ENCODE measurements around the gene ATL1.
"Not testable (repeated sequence)": the region's sequence is repeated elsewhere in the genome, so short reads cannot be mapped to it uniquely, and the experiment has no call there.

The ATL1 gene

GRCh38 chr14:50605766-50606165 is 45.8 kb downstream of the ATL1 start:
- no peak for DNase-seq

GRCh38 chr14:50606468-50606867 is 46.5 kb downstream of the ATL1 start:
- DNase-seq = no peak

- DNase-seq = no peak
Measured at GRCh38 chr14:50607181-50607580, 47.2 kb downstream of the ATL1 start.

- DNase-seq = no peak
Measured at GRCh38 chr14:50607761-50608160, 47.8 kb downstream of the ATL1 start.

- no peak for DNase-seq
Measured at GRCh38 chr14:50608302-50608851, 48.4 kb downstream of the ATL1 start.

GRCh38 chr14:50610465-50610864 is 50.5 kb downstream of the ATL1 start:
- no peak for DNase-seq

- no peak for DNase-seq
Measured at GRCh38 chr14:50612806-50613205, 52.9 kb downstream of the ATL1 start.

- DNase-seq = no peak
Measured at GRCh38 chr14:50615056-50615455, 55.1 kb downstream of the ATL1 start.

- DNase-seq = no peak
Measured at GRCh38 chr14:50615552-50615951, 55.6 kb downstream of the ATL1 start.

GRCh38 chr14:50616275-50616674 is 56.3 kb downstream of the ATL1 start:
- DNase-seq = no peak

- no peak for DNase-seq
Measured at GRCh38 chr14:50619569-50620141, 59.7 kb downstream of the ATL1 start.

- no peak for DNase-seq
Measured at GRCh38 chr14:50620341-50620740, 60.4 kb downstream of the ATL1 start.

GRCh38 chr14:50622978-50623377 is 63.0 kb downstream of the ATL1 start:
- DNase-seq = no peak

GRCh38 chr14:50624447-50624846 is 64.5 kb downstream of the ATL1 start:
- DNase-seq = no peak

GRCh38 chr14:50624947-50625346 is 65.0 kb downstream of the ATL1 start:
- DNase-seq = not testable (repeated sequence)

- DNase-seq = no peak
Measured at GRCh38 chr14:50631408-50631821, 71.5 kb downstream of the ATL1 start.

GRCh38 chr14:50633954-50634353 is 74.0 kb downstream of the ATL1 start:
- no peak for DNase-seq

GRCh38 chr14:50635141-50635540 is 75.2 kb downstream of the ATL1 start:
- DNase-seq = no peak

- no peak for DNase-seq
Measured at GRCh38 chr14:50647282-50647681, 87.3 kb downstream of the ATL1 start.

- DNase-seq = no peak
Measured at GRCh38 chr14:50647753-50648152, 87.8 kb downstream of the ATL1 start.

- no peak for DNase-seq
Measured at GRCh38 chr14:50649691-50650090, 89.7 kb downstream of the ATL1 start.

GRCh38 chr14:50656776-50657175 is 96.8 kb downstream of the ATL1 start:
- DNase-seq = no peak

GRCh38 chr14:50657753-50658152 is 97.8 kb downstream of the ATL1 start:
- DNase-seq = no peak

GRCh38 chr14:50658203-50658602 is 98.3 kb downstream of the ATL1 start:
- DNase-seq = no peak

- DNase-seq = no peak
Measured at GRCh38 chr14:50659327-50659974, 99.5 kb downstream of the ATL1 start.

Data from activated T-cell treated with anti-CD3 and anti-CD28 coated beads for 4 hours (primary cell).